HG03432 (cell line): ENCODE measurements around the gene PTPN22.

ENCODE experiments used
- ATAC-seq: cut with Tn5 transposase; IDR thresholded peaks from one replicate; pipeline ENCODE4 v1.9.1; 2021; ENCODE audit warnings: mild to moderate bottlenecking, moderate library complexity; ENCODE audit not compliant: unreplicated experiment

Gene PTPN22

GRCh38 chr1:113765306-113766230, 105.9 kb downstream of the PTPN22 start:
- ATAC-seq: no peak
